Left ventricle myocardium inferior (tissue), 1 donor: ENCODE results near the gene TPCN2. TPM values are rescaled to one million over a fixed set of nuclear protein-coding genes. Genes with fewer than 3 reads are reported as not detected.
"Not testable (repeated sequence)": the region's sequence is repeated elsewhere in the genome, so short reads cannot be mapped to it uniquely, and the experiment has no call there.

Experiments used
- DNase-seq: peaks from one replicate; pipeline ENCODE4 v3.0.0-alpha.2; 2020
- H3K27ac ChIP-seq: fragments of 200-600 bp; replicated peaks from 2 replicates; pipeline ENCODE4 v1.8.0; 2021
- H3K27me3 ChIP-seq: fragments of 200-600 bp; 2 replicates; pipeline ENCODE4 v1.8.0; 2021; ENCODE audit warnings: low read depth
- H3K36me3 ChIP-seq: fragments of 200-600 bp; 2 replicates; pipeline ENCODE4 v1.8.0; 2021
- H3K4me1 ChIP-seq: fragments of 200-600 bp; 2 replicates; pipeline ENCODE4 v1.8.0; 2021
- H3K4me3 ChIP-seq: fragments of 200-600 bp; 2 replicates; pipeline ENCODE4 v1.8.0; 2021; ENCODE audit warnings: mild to moderate bottlenecking, moderate library complexity
- H3K9me3 ChIP-seq: fragments of 200-600 bp; replicated peaks from 2 replicates; pipeline ENCODE4 v1.8.0; 2021
- CTCF ChIP-seq: fragments of 200-600 bp; IDR thresholded peaks from 2 replicates; pipeline ENCODE4 v1.8.0; 2021; ENCODE audit warnings: antibody characterized with exemption, mild to moderate bottlenecking, borderline replicate concordance
- intact Hi-C: fragments of 100-400 bp; cut with micrococcal nuclease; formaldehyde crosslinking; loops from one replicate; pipeline ENCODE4 v1.11.0; 2022
- total RNA-seq: library from RNA; stranded (reverse); fragmentation: NEBNext Ultra II Directional; extraction: Animal tissue kit (Norgen Biotek cat#: 25700); gene quantifications from one replicate; pipeline ENCODE4 v1.2.1, GENCODE V29; 2021
- donor health status: DM: no; HTN: yes; CAD: no; lungs with severe emphysema.

TPCN2 gene
- total RNA-seq, 1 donor from 2014 or later, result 9.2 TPM

- Histone ChIP-seq H3K4me1 (peaks cover 19% of the 10 kb centered on the region), H3K9me3 (peaks cover 19% of the 10 kb centered on the region), H3K27me3 (no peaks in the 10 kb centered on the region), H3K36me3 (no peaks in the 10 kb centered on the region), H3K27ac (no peak overlapping the region), H3K4me3 (no peak overlapping the region)
- intact Hi-C loops, result no loop called here
- no peak for DNase-seq
- TF ChIP-seq CTCF, result no peak
Measured at GRCh38 chr11:69133251-69133650, 84.5 kb downstream of the TPCN2 start.

GRCh38 chr11:69134182-69134581 lies 85.5 kb downstream of the TPCN2 start:
- H3K27me3 ChIP-seq, DNase-seq, H3K9me3 ChIP-seq, intact Hi-C loops, H3K4me3 ChIP-seq, H3K27ac ChIP-seq, H3K36me3 ChIP-seq: not testable (repeated sequence)
- peaks cover 19% of the 10 kb centered on the region for H3K4me1 ChIP-seq

GRCh38 chr11:69134957-69135356 lies 86.2 kb downstream of the TPCN2 start:
- H3K4me3 ChIP-seq, result no peak overlapping the region
- no peak for TF ChIP-seq CTCF
- DNase-seq, result no peak
- H3K9me3 ChIP-seq, result peaks cover 10% of the 10 kb centered on the region
- H3K27ac ChIP-seq, result no peak overlapping the region
- H3K36me3 ChIP-seq, result no peaks in the 10 kb centered on the region
- H3K4me1 ChIP-seq, result peaks cover 19% of the 10 kb centered on the region
- intact Hi-C loops, result no loop called here
- H3K27me3 ChIP-seq, result no peaks in the 10 kb centered on the region

- intact Hi-C loops, result no loop called here
Measured at GRCh38 chr11:69135420-69136363, 87.0 kb downstream of the TPCN2 start.

GRCh38 chr11:69136471-69136870 lies 87.7 kb downstream of the TPCN2 start:
- Histone ChIP-seq H3K4me1 (peaks cover 7% of the 10 kb centered on the region), H3K27ac (no peak overlapping the region), H3K4me3 (no peak overlapping the region), H3K9me3 (peaks cover 10% of the 10 kb centered on the region), H3K27me3 (no peaks in the 10 kb centered on the region), H3K36me3 (no peaks in the 10 kb centered on the region)
- DNase-seq, result no peak
- TF ChIP-seq CTCF, result no peak
- intact Hi-C loops, result no loop called here

More at GRCh38 chr11:69135420-69136363, 87.0 kb downstream of the TPCN2 start:
- Histone ChIP-seq H3K4me3 (no peak overlapping the region), H3K27ac (no peak overlapping the region), H3K27me3 (no peaks in the 10 kb centered on the region), H3K4me1 (peaks cover 15% of the 10 kb centered on the region), H3K9me3 (peaks cover 10% of the 10 kb centered on the region), H3K36me3 (no peaks in the 10 kb centered on the region)
- DNase-seq, result no peak
- no peak for TF ChIP-seq CTCF
